ENCODE data around the gene ZNF695.
"Not testable (repeated sequence)": the region's sequence is repeated elsewhere in the genome, so short reads cannot be mapped to it uniquely, and the experiment has no call there.

Gene ZNF695

DNA sequence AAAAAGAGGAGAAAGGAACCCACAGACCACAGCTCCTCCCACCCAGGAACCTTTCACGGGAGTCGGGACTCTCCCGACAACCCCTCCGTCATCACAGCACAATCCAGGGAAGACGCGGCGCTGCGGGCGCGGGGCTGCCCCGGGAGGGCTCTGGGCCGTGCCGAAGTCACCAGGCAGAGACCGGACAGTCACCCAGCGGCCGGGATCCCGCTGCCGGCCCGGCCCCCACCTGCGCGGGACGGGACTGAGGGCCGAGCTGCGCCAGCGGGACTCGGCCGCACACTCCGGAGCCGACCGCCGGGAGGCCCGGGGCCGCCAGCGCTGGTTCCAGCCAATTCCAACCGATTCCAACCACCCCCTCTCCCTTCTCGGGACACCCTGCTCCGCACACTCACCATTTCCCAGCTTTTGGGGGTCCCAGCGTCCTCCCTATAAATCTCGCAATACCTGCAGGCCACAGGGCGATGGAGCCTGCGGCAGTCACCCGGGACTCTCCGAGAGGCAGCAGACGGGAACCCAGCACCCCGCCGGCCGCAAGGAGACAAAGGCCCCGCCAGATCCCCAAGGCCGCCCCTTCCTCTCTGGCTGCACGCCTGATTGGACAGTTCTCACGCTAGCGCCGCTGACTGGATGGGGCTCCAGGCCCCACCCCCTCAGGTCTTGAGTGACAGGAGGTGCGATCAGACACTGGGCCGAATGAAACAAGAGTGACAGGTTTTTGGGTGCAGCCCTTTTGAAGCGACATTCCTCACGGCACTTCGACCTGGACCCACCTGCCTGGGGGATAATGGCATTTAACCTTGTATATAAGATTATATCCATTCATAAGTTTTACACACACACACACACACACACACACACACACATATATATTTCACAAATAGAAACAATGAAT is at the start of gene ZNF695:
Gene ZNF695, minus strand, starts transcription at position 547 of the 895 bp plus-strand sequence. Its CDS starts 149 bp downstream, at position 398.
- DNase-seq: peak; percentile 93
- in situ Hi-C loops (cut with HindIII; ENCODE audit: low pct_ligation_motif_present, low pct_unique_long_range_greater_than_20kb, low sequenced_read_pairs): no loop called here

DNA sequence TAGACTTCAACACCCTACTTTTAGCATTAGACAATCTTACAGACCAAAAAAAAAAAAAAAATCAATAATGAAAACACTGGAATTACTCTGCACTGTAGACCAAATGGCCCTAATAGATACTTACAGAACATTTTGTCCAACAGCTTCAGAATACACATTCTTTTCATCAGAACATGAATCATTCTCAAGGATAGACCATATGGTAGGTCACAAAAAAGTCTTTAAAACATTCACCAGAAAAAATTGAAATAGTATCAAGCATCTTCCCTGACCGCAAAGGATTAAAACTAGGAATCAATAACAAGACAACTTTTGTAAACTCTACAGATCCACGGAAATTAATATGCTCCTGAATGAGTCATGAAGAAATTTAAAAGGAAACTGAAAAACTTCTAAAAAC is 48.2 kb upstream of the ZNF695 start:
- in situ Hi-C loops (cut with HindIII; ENCODE audit: low pct_ligation_motif_present, low pct_unique_long_range_greater_than_20kb, low sequenced_read_pairs): no loop called here

DNA sequence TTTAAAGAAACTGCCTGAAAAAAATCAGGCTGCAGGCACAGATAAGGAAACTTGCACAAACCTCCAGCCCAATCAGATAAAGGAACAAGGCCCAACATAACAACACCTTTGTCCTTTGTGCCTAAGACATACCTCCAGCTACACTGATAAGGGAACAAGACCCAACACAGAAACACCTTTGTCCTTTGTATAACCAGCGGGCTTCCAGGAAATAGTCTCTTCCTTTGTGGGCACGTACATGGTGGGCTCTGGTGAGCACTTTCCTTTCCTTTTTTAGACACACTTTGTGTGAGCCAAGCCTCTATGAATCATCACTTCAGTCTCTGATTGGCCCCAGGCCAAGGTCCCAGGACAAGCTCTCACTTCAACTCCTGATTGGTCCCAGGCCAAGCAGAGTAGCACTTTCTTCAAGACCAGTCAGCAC is 47.1 kb upstream of the ZNF695 start:
- in situ Hi-C loops (cut with HindIII; ENCODE audit: low pct_ligation_motif_present, low pct_unique_long_range_greater_than_20kb, low sequenced_read_pairs): no loop called here
- no peak for DNase-seq

More for the DNA sequence above, 48.2 kb upstream of the ZNF695 start:
- DNase-seq: no peak

DNA sequence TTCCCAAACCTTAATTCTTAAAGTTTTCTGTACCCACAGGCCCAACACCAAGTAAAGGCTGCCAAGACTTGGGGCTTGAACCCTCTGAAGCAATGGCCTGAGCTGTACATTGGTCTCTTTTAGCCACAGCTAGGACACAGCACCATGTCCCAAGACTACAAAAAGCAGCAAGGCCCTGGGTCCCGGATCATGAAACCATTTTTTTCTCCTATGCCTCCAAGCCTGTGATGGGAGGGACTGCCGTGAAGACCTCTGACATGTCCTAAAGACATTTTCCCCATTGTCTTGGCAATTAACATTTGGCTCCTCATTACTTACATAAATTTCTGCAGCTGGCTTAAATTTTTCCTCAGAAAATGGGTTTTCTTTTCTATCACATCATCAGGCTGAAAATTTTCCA is 39.8 kb upstream of the ZNF695 start:
- in situ Hi-C loops (cut with HindIII; ENCODE audit: low pct_ligation_motif_present, low pct_unique_long_range_greater_than_20kb, low sequenced_read_pairs): no loop called here

DNA sequence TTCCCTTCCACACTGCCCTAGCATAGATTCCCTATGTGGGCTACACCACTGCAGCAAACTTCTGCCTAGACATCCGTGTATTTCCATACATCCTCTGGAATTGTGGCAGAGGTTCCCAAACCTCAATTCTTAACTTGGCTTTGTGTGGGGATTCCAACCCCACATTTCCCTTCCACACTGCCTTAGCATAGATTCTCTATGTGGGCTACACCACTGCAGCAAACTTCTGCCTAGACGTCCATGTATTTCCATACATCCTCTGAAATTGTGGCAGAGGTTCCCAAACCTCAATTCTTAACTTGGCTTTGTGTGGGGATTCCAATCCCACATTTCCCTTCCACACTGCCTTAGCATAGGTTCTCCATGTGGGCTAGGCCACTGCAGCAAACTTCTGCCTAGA is 39.4 kb upstream of the ZNF695 start:
- in situ Hi-C loops (cut with HindIII; ENCODE audit: low pct_ligation_motif_present, low pct_unique_long_range_greater_than_20kb, low sequenced_read_pairs): no loop called here
- no peak for DNase-seq

More for the DNA sequence above, 39.8 kb upstream of the ZNF695 start:
- DNase-seq: no peak

DNA sequence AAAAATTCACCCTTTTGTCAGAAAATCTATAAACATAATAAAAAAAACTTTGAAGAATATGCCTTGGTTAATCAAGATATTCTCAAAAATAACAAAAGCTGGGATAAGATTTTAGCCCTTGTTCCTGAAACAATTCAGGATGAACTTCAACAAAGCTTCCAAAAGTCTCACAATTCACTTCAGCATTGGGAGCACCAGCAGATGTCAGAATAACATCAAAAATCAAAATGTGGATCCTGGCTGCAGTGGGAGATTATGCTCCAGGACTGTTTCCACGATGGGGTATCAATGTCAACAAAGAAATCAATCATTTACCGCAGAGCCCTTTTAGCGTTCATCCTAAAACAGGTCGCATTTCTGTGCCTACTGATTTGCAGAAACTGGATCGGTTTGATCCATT is 35.5 kb upstream of the ZNF695 start:
- in situ Hi-C loops (cut with HindIII; ENCODE audit: low pct_ligation_motif_present, low pct_unique_long_range_greater_than_20kb, low sequenced_read_pairs): no loop called here
- no peak for DNase-seq

DNA sequence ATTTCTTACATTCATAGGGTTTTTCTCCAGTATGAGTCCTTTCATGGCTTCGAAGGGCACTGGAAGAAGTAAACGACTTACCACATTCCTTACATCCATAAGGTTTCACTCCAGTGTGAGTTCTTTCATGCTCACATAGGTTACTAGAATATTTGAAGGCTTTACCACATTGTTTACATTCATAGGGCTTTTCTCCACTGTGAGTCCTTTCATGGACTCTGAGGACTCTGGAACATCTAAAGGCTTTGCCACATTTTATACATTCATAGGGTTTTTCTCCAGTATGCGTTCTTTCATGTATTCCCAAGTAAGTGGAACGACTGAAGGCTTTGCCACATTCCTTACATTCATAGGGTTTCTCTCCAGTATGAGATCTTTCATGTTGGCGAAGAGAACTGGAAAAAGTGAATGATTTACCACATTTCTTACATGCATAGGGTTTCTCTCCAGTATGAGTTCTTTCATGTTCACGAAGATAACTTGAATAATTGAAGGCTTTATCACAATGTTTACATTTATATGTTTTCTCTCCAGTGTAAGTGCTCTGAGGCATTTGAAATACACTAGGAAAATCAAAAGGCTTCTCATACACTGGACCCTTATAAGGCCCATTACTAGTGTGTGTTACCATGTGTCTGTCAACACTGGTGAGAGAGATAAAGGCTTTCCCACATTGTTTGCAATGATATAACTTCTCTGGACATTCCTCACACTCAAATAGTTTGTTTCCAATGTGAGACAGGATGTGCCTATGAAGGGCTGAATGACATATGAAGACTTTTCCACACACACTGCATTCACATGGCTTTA is 29.9 kb upstream of the ZNF695 start:
- in situ Hi-C loops (cut with HindIII; ENCODE audit: low pct_ligation_motif_present, low pct_unique_long_range_greater_than_20kb, low sequenced_read_pairs): no loop called here
- DNase-seq: no peak

DNA sequence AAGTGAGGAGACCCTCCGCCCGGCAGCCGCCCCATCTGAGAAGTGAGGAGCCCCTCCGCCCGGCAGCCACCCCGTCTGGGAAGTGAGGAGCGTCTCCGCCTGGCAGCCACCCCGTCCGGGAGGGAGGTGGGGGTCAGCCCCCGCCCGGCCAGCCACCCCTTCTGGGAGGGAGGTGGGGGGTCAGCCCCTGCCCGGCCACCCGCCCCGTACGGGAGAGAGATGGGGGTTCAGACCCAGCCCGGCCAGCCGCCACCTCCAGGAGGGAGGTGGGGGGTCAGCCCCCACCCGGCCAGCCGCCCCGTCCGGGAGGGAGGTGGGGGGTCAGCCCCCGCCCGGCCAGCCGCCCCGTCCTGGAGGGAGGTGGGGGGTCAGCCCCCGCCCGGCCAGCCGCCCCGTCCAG is 24.4 kb upstream of the ZNF695 start:
- in situ Hi-C loops (cut with HindIII; ENCODE audit: low pct_ligation_motif_present, low pct_unique_long_range_greater_than_20kb, low sequenced_read_pairs); DNase-seq: not testable (repeated sequence)

DNA sequence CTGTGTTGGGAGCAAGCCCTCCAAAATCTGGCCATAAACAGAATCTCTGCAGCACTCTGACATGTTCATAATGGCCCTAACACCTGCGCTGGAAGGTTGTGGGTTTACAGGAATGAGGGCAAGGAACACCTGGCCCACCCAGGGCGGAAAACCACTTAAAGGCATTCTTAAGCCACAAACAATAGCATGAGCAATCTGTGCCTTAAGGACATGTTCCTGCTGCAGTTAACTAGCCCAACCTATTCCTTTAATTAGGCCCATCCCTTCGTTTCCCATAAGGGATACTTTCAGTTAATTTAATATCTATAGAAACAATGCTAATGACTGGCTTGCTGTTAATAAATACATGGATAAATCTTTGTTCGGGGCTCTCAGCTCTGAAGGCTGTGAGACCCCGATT is 16.8 kb upstream of the ZNF695 start:
- DNase-seq; in situ Hi-C loops (cut with HindIII; ENCODE audit: low pct_ligation_motif_present, low pct_unique_long_range_greater_than_20kb, low sequenced_read_pairs): not testable (repeated sequence)

DNA sequence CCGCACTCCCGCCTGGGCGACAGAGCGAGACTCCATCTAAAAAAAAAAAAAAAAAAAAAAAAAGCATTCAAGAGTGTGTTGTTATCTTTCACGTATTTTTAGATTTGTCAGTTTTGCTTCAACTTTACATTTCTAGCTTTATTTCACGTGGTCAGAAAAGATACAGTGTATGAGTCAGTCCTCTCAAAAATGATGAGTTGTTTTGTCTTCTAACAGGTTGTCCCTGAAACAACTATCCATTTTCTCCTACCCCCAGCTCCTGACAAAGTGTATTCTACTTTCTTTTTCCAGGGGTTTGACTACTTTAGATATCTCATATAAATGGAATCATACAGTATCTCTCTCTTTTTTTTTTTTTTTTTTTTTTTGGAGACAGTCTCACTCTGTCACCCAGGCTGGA is 5.5 kb upstream of the ZNF695 start:
- no peak for DNase-seq
- in situ Hi-C loops (cut with HindIII; ENCODE audit: low pct_ligation_motif_present, low pct_unique_long_range_greater_than_20kb, low sequenced_read_pairs): no loop called here

DNA sequence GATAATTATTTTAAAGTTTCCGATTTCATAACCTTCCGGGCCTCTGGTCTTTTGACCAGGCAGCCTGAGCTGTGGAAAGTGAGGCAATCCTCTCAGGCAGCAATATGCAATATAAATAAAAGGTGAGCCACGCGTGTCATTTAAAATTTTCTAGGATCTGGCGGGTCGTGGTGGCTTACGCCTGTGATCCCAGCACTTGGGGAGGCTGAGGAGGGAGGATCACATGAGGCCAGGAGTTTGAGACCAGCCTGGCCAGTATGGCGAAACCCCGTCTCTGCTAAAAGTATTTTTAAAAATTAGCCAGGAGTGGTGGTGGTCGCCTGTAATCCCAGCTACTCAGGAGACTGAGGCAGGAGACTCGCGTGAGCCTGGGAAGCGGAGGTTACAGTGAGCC is 546 bp upstream of the ZNF695 start:
- in situ Hi-C loops (cut with HindIII; ENCODE audit: low pct_ligation_motif_present, low pct_unique_long_range_greater_than_20kb, low sequenced_read_pairs): no loop called here
- DNase-seq: no peak

DNA sequence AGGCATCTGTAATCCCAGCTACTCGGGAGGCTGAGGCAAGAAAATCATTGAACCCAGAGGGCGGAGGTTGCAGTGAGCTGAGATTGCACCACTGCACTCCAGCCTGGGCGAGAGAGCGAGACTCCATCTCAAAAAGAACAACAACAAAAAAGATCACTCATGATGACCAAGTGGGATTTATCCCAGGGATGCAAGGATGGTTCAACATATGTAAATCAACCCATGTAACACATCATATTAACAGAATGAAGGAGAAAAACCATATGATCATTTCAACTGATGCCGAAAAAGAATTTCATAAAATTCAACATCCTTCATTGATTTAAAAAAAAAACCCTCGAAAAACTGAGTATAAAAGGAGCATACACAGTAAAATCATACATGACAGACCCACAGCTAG is 3.8 kb downstream of the ZNF695 start:
- in situ Hi-C loops (cut with HindIII; ENCODE audit: low pct_ligation_motif_present, low pct_unique_long_range_greater_than_20kb, low sequenced_read_pairs); DNase-seq: not testable (repeated sequence)

DNA sequence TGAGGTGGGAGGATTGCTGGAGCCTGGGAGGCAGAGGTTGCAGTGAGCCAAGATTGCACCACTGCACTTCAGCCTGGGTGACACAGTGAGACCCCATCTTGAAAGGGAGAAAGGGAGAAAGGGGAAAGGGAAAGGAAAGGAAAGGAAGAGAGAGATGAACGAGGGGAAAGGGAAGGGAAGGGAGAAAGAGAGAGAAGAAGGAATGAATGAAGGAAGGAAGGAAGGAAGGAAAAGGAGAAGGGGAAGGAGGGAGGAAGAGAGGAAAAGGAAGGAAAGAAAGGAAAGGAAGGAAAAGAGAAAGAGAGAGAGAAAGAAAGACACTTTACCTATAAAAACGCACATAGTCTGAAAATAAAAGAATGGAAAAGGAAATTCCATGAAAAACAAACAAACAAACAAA is 18.0 kb downstream of the ZNF695 start:
- in situ Hi-C loops (cut with HindIII; ENCODE audit: low pct_ligation_motif_present, low pct_unique_long_range_greater_than_20kb, low sequenced_read_pairs): no loop called here
- DNase-seq: no peak

DNA sequence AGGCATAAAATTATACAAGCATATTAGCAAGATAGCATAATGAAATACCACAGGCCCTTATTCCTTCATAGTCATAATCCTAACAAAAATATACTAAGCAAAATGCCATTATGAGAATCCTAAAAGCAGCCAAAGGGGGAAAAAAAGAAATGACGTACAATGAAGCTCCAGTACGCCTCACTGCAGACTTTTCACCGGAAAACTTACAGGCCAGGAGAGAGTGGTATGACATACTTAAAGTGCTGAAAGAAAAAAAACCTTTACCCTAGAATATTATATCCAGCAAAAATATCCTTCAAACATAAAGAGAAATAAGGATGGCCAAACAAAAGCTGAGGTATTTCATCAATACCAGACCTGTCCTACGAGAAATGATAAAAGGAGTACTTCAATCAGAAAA is 19.5 kb downstream of the ZNF695 start:
- no peak for DNase-seq
- in situ Hi-C loops (cut with HindIII; ENCODE audit: low pct_ligation_motif_present, low pct_unique_long_range_greater_than_20kb, low sequenced_read_pairs): no loop called here

DNA sequence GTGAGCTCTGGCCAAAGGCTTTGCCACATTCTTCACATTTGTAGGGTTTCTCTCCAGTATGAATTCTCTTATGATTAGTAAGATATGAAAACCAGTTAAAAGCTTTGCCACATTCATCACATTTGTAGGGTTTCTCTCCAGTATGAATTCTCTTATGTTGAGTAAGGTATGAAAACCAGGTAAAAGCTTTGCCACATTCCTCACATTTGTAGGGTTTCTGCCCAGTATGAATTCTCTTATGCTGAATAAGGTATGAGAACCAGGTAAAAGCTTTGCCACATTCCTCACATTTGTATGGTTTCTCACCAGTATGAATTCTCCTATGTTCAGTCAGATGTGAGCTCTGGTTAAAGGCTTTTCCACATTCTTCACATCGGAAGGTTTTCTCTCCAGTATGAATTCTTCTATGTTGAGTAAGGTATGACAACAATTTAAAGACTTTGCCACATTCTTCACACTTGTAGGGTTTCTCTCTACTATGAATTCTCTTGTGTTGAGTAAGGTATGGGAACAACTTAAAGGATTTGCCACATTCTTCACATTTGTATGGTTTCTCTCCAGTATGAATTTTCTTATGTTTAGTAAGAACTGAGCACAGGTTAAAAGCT is 20.7 kb downstream of the ZNF695 start:
- in situ Hi-C loops (cut with HindIII; ENCODE audit: low pct_ligation_motif_present, low pct_unique_long_range_greater_than_20kb, low sequenced_read_pairs): no loop called here
- DNase-seq: no peak

DNA sequence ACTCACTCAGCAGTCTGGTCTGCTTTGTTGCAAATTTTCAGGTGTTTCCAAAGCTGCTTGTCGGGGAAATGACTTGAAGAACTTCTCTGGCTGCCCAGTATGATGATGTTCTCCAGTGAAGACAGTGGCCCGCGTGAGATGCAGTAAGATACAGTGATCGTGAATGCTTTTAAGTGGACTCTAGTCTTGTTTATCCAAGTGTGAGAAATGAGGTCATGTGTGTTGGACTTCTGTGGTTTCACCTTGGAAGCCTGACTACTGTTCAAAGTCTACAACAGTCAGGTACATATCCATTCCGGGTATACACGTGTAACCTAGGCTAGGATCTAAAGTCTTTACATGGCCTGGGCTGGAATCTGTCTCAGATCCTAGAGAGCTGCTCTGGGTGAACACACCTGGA is 29.1 kb downstream of the ZNF695 start:
- in situ Hi-C loops (cut with HindIII; ENCODE audit: low pct_ligation_motif_present, low pct_unique_long_range_greater_than_20kb, low sequenced_read_pairs): no loop called here
- DNase-seq: no peak

DNA sequence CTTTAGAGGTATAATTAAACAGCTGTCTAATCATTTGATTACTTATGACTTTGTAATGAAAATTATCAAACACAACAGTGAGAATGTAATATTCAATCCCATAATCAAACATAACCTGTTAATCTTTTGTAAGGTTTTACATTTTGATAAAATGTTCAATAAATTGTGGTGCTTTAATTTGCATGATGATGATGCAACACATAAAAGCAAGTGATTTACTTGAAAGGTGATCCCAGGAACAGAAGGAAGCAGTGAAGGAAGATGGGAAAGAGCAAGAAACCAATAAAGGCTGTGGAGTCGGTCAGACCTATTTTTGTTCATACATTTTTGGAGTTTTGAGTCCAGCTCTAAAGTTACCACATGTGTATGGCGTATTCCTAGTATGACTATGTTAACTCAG is 29.6 kb downstream of the ZNF695 start:
- in situ Hi-C loops (cut with HindIII; ENCODE audit: low pct_ligation_motif_present, low pct_unique_long_range_greater_than_20kb, low sequenced_read_pairs): no loop called here

DNA sequence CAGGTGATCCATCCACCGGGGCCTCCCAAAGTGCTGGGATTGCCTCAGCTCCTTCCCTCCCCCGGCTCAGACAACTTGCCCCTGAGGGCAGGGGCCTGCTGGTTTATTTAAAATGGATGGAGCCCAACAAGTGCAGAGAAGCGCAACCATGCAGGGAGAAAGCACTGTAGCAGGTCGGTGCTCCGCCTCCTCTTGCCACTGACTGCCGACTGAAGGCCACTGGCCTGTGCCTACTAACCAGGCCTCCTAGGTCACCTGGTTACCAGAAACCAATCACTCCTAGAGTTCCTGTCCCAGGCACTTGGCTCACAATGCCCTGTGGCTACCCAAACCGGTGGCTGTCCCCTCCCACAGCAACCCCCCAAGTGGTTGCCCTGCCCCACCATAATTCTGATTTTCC is 35.9 kb downstream of the ZNF695 start:
- in situ Hi-C loops (cut with HindIII; ENCODE audit: low pct_ligation_motif_present, low pct_unique_long_range_greater_than_20kb, low sequenced_read_pairs): no loop called here

More for the DNA sequence above, 29.6 kb downstream of the ZNF695 start:
- DNase-seq: no peak

DNA sequence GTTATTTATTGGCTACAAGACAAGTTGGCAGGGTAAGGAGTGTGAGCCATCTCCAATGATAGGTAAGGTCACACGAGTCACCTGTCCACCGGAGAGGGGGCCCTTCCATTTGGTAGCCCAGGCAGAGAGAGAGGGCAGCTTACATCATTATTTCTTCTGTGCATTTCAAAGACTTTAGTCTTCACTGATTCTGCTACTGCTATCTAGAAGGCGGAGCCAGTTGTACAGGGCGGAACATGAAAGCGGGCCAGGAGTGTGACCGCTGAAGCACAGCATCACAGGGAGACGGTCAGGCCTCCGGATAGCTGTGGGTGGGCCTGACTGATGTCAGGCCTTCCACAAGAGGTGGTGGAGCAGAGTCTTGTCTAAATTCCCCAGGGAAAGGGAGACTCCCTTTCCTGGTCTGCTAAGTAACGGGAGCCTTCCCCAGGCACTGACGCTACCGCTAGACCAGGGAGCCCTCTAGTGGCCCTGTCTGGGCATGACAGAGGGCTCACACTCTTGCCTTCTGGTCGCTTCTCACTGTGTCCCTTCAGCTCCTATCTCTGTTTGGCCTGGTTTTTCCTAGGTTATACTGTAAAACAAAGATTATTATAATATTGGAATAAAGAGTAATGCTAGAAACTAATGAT is 36.7 kb downstream of the ZNF695 start:
- peak; percentile 65 for DNase-seq
- in situ Hi-C loops (cut with HindIII; ENCODE audit: low pct_ligation_motif_present, low pct_unique_long_range_greater_than_20kb, low sequenced_read_pairs): no loop called here

More for the DNA sequence above, 35.9 kb downstream of the ZNF695 start:
- no peak for DNase-seq
